GM23338 (cell line): ENCODE data around the gene IFI16. TPM values are rescaled to one million over a fixed set of nuclear protein-coding genes. Genes with fewer than 3 reads are reported as not detected.

ENCODE experiments used
- ATAC-seq: fragments of 200-7000 bp; cut with Tn5 transposase; 3 replicates; pipeline ENCODE4 v1.9.1; 2020
- DNase-seq: peaks from one replicate; pipeline ENCODE4 v3.0.0-alpha.2; 2015; ENCODE audit warnings: low spot score
- H2AFZ ChIP-seq: fragments of 200-600 bp; sonication (generic); 2 replicates; pipeline ENCODE4 v1.8.0; 2016; ENCODE audit warnings: antibody characterized with exemption, mild to moderate bottlenecking, moderate library complexity
- H3F3A ChIP-seq: fragments of 200-600 bp; sonication (generic); replicated peaks from 2 replicates; pipeline ENCODE4 v1.8.0; 2017; ENCODE audit warnings: antibody characterized with exemption, mixed run types, low read depth
- H3K27ac ChIP-seq: fragments of 200-600 bp; sonication (generic); 2 replicates; pipeline ENCODE4 v1.6.1; 2016; ENCODE audit warnings: low read depth
- H3K27me3 ChIP-seq: fragments of 200-600 bp; sonication (generic); 2 replicates; pipeline ENCODE4 v1.8.0; 2016; ENCODE audit warnings: mild to moderate bottlenecking, mixed run types, moderate library complexity; ENCODE audit not compliant: insufficient read depth
- H3K36me3 ChIP-seq: fragments of 200-600 bp; sonication (generic); 2 replicates; pipeline ENCODE4 v1.8.0; 2016; ENCODE audit warnings: mild to moderate bottlenecking; ENCODE audit not compliant: insufficient read depth
- H3K4me1 ChIP-seq: fragments of 200-600 bp; sonication (generic); 2 replicates; pipeline ENCODE4 v1.8.0; 2016; ENCODE audit warnings: mild to moderate bottlenecking, moderate library complexity; ENCODE audit not compliant: insufficient read depth
- H3K4me2 ChIP-seq: fragments of 200-600 bp; sonication (generic); 2 replicates; pipeline ENCODE4 v1.7.1; 2017; ENCODE audit warnings: mixed run types
- H3K4me3 ChIP-seq: fragments of 200-600 bp; sonication (generic); 2 replicates; pipeline ENCODE4 v1.6.1; 2016; ENCODE audit warnings: mixed run types
- H3K79me2 ChIP-seq: fragments of 200-600 bp; sonication (generic); replicated peaks from 2 replicates; pipeline ENCODE4 v1.8.0; 2017; ENCODE audit warnings: mild to moderate bottlenecking; ENCODE audit not compliant: insufficient read depth
- H3K9me2 ChIP-seq: fragments of 200-600 bp; sonication (generic); 2 replicates; pipeline ENCODE4 v1.8.0; 2017; ENCODE audit not compliant: insufficient read depth
- H4K20me1 ChIP-seq: fragments of 200-600 bp; sonication (generic); replicated peaks from 2 replicates; pipeline ENCODE4 v1.8.0; 2017; ENCODE audit warnings: mild to moderate bottlenecking; ENCODE audit not compliant: insufficient read depth
- H3K27ac Mint-ChIP-seq: 2 replicates; pipeline ENCODE4 v1.8.0; 2020; ENCODE audit warnings: inconsistent platforms, mild to moderate bottlenecking, moderate library complexity, mixed read lengths
- H3K27me3 Mint-ChIP-seq: 3 replicates; pipeline ENCODE4 v1.8.0; 2022; ENCODE audit warnings: low read depth, mild to moderate bottlenecking, moderate library complexity, mixed read lengths, inconsistent platforms; ENCODE audit not compliant: insufficient read depth, poor library complexity
- H3K36me3 Mint-ChIP-seq: 3 replicates; pipeline ENCODE4 v1.8.0; 2021; ENCODE audit warnings: low read depth, mild to moderate bottlenecking, inconsistent platforms, moderate library complexity, mixed read lengths
- H3K4me1 Mint-ChIP-seq: 3 replicates; pipeline ENCODE4 v1.8.0; 2020; ENCODE audit warnings: mild to moderate bottlenecking, inconsistent platforms, mixed read lengths
- H3K4me3 Mint-ChIP-seq: 3 replicates; pipeline ENCODE4 v1.8.0; 2021; ENCODE audit warnings: moderate library complexity, mild to moderate bottlenecking, inconsistent platforms, mixed read lengths
- H3K9me3 Mint-ChIP-seq: 3 replicates; pipeline ENCODE4 v1.8.0; 2020; ENCODE audit warnings: moderate library complexity, mild to moderate bottlenecking, inconsistent platforms, mixed read lengths
- CREB1 ChIP-seq: fragments of 250-450 bp; sonication (Bioruptor Pico); IDR thresholded peaks from 2 replicates; pipeline ENCODE4 v1.5.0; 2020; ENCODE audit warnings: low read depth, mild to moderate bottlenecking, moderate library complexity
- EZH2 ChIP-seq: fragments of 200-600 bp; sonication (generic); IDR thresholded peaks from one replicate; pipeline ENCODE4 v1.8.0; 2017; ENCODE audit warnings: antibody characterized with exemption, mild to moderate bottlenecking, low read depth; ENCODE audit not compliant: unreplicated experiment
- EZH2phosphoT487 ChIP-seq: fragments of 200-600 bp; sonication (generic); IDR thresholded peaks from one replicate; pipeline ENCODE4 v1.8.1; 2018; ENCODE audit warnings: antibody characterized with exemption; ENCODE audit not compliant: unreplicated experiment
- NANOG ChIP-seq: IDR thresholded peaks from 2 replicates; pipeline ENCODE4 v1.6.1; 2016; ENCODE audit warnings: antibody characterized with exemption, borderline replicate concordance
- POLR2AphosphoS5 ChIP-seq: IDR thresholded peaks from 2 replicates; pipeline ENCODE4 v1.6.1; 2016; ENCODE audit warnings: antibody characterized with exemption, low read depth
- ZNF462 ChIP-seq: fragments of 250-450 bp; sonication (Bioruptor Pico); IDR thresholded peaks from 2 replicates; pipeline ENCODE4 v1.5.0; 2020; ENCODE audit warnings: mild to moderate bottlenecking, moderate library complexity
- polyA plus RNA-seq: library from polyadenylated mRNA; unstranded; fragments of >200 nt; fragmentation: Nextera tagmentation; extraction: Ambion mirVana; gene quantifications from 2 replicates; pipeline ENCODE4 v1.2.1, GENCODE V29; 2016
- total RNA-seq: library from RNA; depleted of rRNA; stranded (reverse); fragments of >200 nt; shearing (Covaris generic); gene quantifications from 2 replicates; pipeline ENCODE4 v1.2.3, GENCODE V29; 2014
- TF ChIP-seq, protein P1 (sequence below): IDR thresholded peaks from 2 replicates; pipeline ENCODE4 v1.6.1; 2016; ENCODE audit warnings: antibody characterized with exemption

IFI16 gene
- total and polyA plus RNA-seq, 2 experiments from 2014 or later = 0.31 to 2.1 TPM

- no peaks in the 10 kb centered on the region for H3K9me3 Mint-ChIP-seq
These were observed 39.9 kb upstream of the IFI16 start for GRCh38 chr1:158969855-158970254.

More at GRCh38 chr1:158969855-158970254, 39.9 kb upstream of the IFI16 start:
- no peak overlapping the region for H3K4me2 ChIP-seq
- no peaks in the 10 kb centered on the region for H3K36me3 ChIP-seq
- DNase-seq = no peak
- H3K27ac ChIP-seq = no peak overlapping the region
- H3K79me2 ChIP-seq = no peaks in the 10 kb centered on the region
- TF ChIP-seq EZH2 (no peak), POLR2AphosphoS5 (no peak), ZNF462 (CRISPR knock-in tag) (no peak), NANOG (no peak), EZH2phosphoT487 (no peak), CREB1 (CRISPR knock-in tag) (no peak)
- TF ChIP-seq, protein P1, sequence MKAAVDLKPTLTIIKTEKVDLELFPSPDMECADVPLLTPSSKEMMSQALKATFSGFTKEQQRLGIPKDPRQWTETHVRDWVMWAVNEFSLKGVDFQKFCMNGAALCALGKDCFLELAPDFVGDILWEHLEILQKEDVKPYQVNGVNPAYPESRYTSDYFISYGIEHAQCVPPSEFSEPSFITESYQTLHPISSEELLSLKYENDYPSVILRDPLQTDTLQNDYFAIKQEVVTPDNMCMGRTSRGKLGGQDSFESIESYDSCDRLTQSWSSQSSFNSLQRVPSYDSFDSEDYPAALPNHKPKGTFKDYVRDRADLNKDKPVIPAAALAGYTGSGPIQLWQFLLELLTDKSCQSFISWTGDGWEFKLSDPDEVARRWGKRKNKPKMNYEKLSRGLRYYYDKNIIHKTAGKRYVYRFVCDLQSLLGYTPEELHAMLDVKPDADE = no peak
- no peaks in the 10 kb centered on the region for H3K4me1 Mint-ChIP-seq
- ATAC-seq = no peak
- no peaks in the 10 kb centered on the region for H3K27me3 Mint-ChIP-seq
- H2AFZ ChIP-seq = no peak overlapping the region
- no peaks in the 10 kb centered on the region for H3K36me3 Mint-ChIP-seq
- no peak overlapping the region for H3K27ac Mint-ChIP-seq
- H3K4me1 ChIP-seq = no peaks in the 10 kb centered on the region
- no peaks in the 10 kb centered on the region for H3F3A ChIP-seq
- no peak overlapping the region for H3K4me3 ChIP-seq
- peaks cover 6% of the 10 kb centered on the region; the same call in 1 of the 2 replicates for H3K9me2 ChIP-seq
- H3K27me3 ChIP-seq = no peaks in the 10 kb centered on the region
- H4K20me1 ChIP-seq = no peaks in the 10 kb centered on the region
- no peak overlapping the region for H3K4me3 Mint-ChIP-seq
